ENCODE measurements around the gene MYO1E. TPM values are rescaled to one million over a fixed set of nuclear protein-coding genes. Genes with fewer than 3 reads are reported as not detected.
A peak's percentile ranks its signal among the peaks of the same experiment; 100 is the strongest.

MYO1E gene
- total and polyA plus RNA-seq, 2 donors from 2014 or later: 41.9 to 198 TPM

GRCh38 chr15:59096429-59096828 is 276.2 kb downstream of the MYO1E start:
- Histone ChIP-seq H3K27me3 (ENCODE audit: control insufficient read depth, insufficient read depth, low read length) (no peaks in the 10 kb centered on the region), H3K9ac (ENCODE audit: low read length in 3 of 3) (no peak overlapping the region), H3K27ac (ENCODE audit: low read depth in 2 of 2, low read length in 2 of 2) (no peak overlapping the region), H3K4me1 (ENCODE audit: control insufficient read depth in 2 of 3, insufficient read depth in 2 of 3, low read depth in 1 of 3, low read length in 3 of 3) (no peaks in the 10 kb centered on the region), H3K36me3 (ENCODE audit: control insufficient read depth in 2 of 3, insufficient read depth in 3 of 3, low read length in 3 of 3) (peaks cover 6 to 34% (median 15%) of the 10 kb centered on the region in 3 donors), H3K9me3 (ENCODE audit: control insufficient read depth in 2 of 3, insufficient read depth in 1 of 3, low read length in 3 of 3) (no peaks in the 10 kb centered on the region), H3K4me3 (ENCODE audit: low read length in 3 of 3) (no peak overlapping the region)
- TF ChIP-seq, protein P1, sequence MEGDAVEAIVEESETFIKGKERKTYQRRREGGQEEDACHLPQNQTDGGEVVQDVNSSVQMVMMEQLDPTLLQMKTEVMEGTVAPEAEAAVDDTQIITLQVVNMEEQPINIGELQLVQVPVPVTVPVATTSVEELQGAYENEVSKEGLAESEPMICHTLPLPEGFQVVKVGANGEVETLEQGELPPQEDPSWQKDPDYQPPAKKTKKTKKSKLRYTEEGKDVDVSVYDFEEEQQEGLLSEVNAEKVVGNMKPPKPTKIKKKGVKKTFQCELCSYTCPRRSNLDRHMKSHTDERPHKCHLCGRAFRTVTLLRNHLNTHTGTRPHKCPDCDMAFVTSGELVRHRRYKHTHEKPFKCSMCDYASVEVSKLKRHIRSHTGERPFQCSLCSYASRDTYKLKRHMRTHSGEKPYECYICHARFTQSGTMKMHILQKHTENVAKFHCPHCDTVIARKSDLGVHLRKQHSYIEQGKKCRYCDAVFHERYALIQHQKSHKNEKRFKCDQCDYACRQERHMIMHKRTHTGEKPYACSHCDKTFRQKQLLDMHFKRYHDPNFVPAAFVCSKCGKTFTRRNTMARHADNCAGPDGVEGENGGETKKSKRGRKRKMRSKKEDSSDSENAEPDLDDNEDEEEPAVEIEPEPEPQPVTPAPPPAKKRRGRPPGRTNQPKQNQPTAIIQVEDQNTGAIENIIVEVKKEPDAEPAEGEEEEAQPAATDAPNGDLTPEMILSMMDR (IDR thresholded peaks at IDR 0.05; ENCODE audit: borderline replicate concordance, extremely low read depth, insufficient read depth): no peak
- no peak for FAIRE-seq
- intact Hi-C loops (cut with DNase I): no loop called here
- DNase-seq: no peak

GRCh38 chr15:59094077-59094476 is 278.6 kb downstream of the MYO1E start:
- Histone ChIP-seq H3K4me1 (ENCODE audit: control insufficient read depth in 2 of 3, insufficient read depth in 2 of 3, low read depth in 1 of 3, low read length in 3 of 3) (no peaks in the 10 kb centered on the region), H3K36me3 (ENCODE audit: control insufficient read depth in 2 of 3, insufficient read depth in 3 of 3, low read length in 3 of 3) (peaks cover 6 to 36% (median 12%) of the 10 kb centered on the region in 3 donors), H3K4me3 (ENCODE audit: low read length in 3 of 3) (no peak overlapping the region), H3K9me3 (ENCODE audit: control insufficient read depth in 2 of 3, insufficient read depth in 1 of 3, low read length in 3 of 3) (no peaks in the 10 kb centered on the region), H3K9ac (ENCODE audit: low read length in 3 of 3) (no peak overlapping the region), H3K27ac (ENCODE audit: low read depth in 2 of 2, low read length in 2 of 2) (no peak overlapping the region), H3K27me3 (ENCODE audit: control insufficient read depth, insufficient read depth, low read length) (no peaks in the 10 kb centered on the region)
- intact Hi-C loops (cut with DNase I): no loop called here
- no peak for DNase-seq
- TF ChIP-seq, protein P1 (IDR thresholded peaks at IDR 0.05; ENCODE audit: borderline replicate concordance, extremely low read depth, insufficient read depth): no peak
- FAIRE-seq: peak; percentile 30

DNA sequence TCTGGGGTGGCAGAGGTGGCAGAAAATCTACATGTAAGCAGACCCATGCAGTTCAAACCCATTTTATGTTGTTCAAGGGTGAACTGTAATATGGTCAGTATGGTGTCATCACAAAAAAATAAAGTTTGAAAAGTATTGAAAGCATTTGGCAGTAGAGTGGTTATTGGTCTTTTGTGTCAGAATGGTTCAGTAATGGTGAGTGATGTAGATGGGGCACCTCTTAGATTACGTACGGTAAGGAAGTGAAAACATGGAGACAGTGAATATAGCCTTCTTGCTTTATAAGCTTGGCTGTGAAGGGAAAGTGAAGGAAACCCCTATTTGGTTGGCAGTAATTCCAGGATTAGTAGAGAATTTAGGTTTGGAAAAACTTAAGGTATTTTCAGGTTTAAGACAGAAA is 284.9 kb downstream of the MYO1E start:
- Histone ChIP-seq H3K9me3 (ENCODE audit: control insufficient read depth in 2 of 3, insufficient read depth in 1 of 3, low read length in 3 of 3) (no peaks in the 10 kb centered on the region), H3K4me1 (ENCODE audit: control insufficient read depth in 2 of 3, insufficient read depth in 2 of 3, low read depth in 1 of 3, low read length in 3 of 3) (no peaks in the 10 kb centered on the region), H3K9ac (ENCODE audit: low read length in 3 of 3) (no peak overlapping the region), H3K27me3 (ENCODE audit: control insufficient read depth, insufficient read depth, low read length) (no peaks in the 10 kb centered on the region), H3K27ac (ENCODE audit: low read depth in 2 of 2, low read length in 2 of 2) (no peak overlapping the region), H3K36me3 (ENCODE audit: control insufficient read depth in 2 of 3, insufficient read depth in 3 of 3, low read length in 3 of 3) (peaks cover 2 to 22% (median 15%) of the 10 kb centered on the region in 3 donors), H3K4me3 (ENCODE audit: low read length in 3 of 3) (no peak overlapping the region)
- FAIRE-seq (no peak), DNase-seq (no peak)
- TF ChIP-seq, protein P1 (IDR thresholded peaks at IDR 0.05; ENCODE audit: borderline replicate concordance, extremely low read depth, insufficient read depth): no peak
- intact Hi-C loops (cut with DNase I): no loop called here

Small RNA genes lying within 50 kb of the gene (microRNA-seq; reads per million reads assigned to microRNA genes)
- 2.4 reads per million for gene MIR2116

Other genes starting within 250 kb of the MYO1E start
- gene LDHAL6B, start 166.0 kb downstream of the MYO1E start, total RNA-seq: not detected
- gene LDHAL6B, start 166.0 kb downstream of the MYO1E start, polyA plus RNA-seq (ENCODE audit: insufficient read depth, low read depth, low replicate concordance): not detected
- 10.4 TPM for gene FAM81A, start 65.3 kb upstream of the MYO1E start, total RNA-seq
- gene FAM81A, start 65.3 kb upstream of the MYO1E start, polyA plus RNA-seq (ENCODE audit: insufficient read depth, low read depth, low replicate concordance): 10.4 TPM
- gene GCNT3, start 238.9 kb upstream of the MYO1E start, total RNA-seq: 14.8 TPM
- gene GCNT3, start 238.9 kb upstream of the MYO1E start, polyA plus RNA-seq (ENCODE audit: insufficient read depth, low read depth, low replicate concordance): 4.5 TPM

Data from kidney (tissue), 14 donors.